Trophoblast cell (in vitro differentiated cells and primary cell): Measurements from ENCODE around the gene KBTBD12.
"Not testable (repeated sequence)": the region's sequence is repeated elsewhere in the genome, so short reads cannot be mapped to it uniquely, and the experiment has no call there.

Experiments used
- DNase-seq, 2 donors: peaks; one replicate each; pipeline ENCODE4 v3.0.0-alpha.2; 2016
- H2AFZ ChIP-seq: 2 replicates; pipeline ENCODE4 v1.6.1; 2013; ENCODE audit warnings: low read length, moderate library complexity, mild to moderate bottlenecking; ENCODE audit not compliant: insufficient read depth, poor library complexity
- H2AK5ac ChIP-seq: 2 replicates; pipeline ENCODE4 v1.6.1; 2013; ENCODE audit warnings: mild to moderate bottlenecking, low read length
- H2BK120ac ChIP-seq: 2 replicates; pipeline ENCODE4 v1.6.1; 2013; ENCODE audit warnings: low read length, mild to moderate bottlenecking, moderate library complexity; ENCODE audit not compliant: insufficient read depth, poor library complexity
- H2BK12ac ChIP-seq: 2 replicates; pipeline ENCODE4 v1.6.1; 2013; ENCODE audit warnings: mild to moderate bottlenecking, low read length, moderate library complexity
- H2BK5ac ChIP-seq: 2 replicates; pipeline ENCODE4 v1.6.1; 2013; ENCODE audit warnings: low read length, low read depth, moderate library complexity, mild to moderate bottlenecking; ENCODE audit not compliant: poor library complexity
- H3K14ac ChIP-seq: 2 replicates; pipeline ENCODE4 v1.6.1; 2013; ENCODE audit warnings: mild to moderate bottlenecking, low read length
- H3K18ac ChIP-seq: 2 replicates; pipeline ENCODE4 v1.6.1; 2013; ENCODE audit warnings: mild to moderate bottlenecking, low read length
- H3K23ac ChIP-seq: 2 replicates; pipeline ENCODE4 v1.6.1; 2013; ENCODE audit warnings: low read length
- H3K27ac ChIP-seq: 2 replicates; pipeline ENCODE4 v1.5.1; 2013; ENCODE audit warnings: low read depth, mild to moderate bottlenecking, inconsistent platforms, low read length, moderate library complexity
- H3K27me3 ChIP-seq: 2 replicates; pipeline ENCODE4 v1.6.1; 2013; ENCODE audit warnings: inconsistent platforms, mild to moderate bottlenecking, low read length, moderate library complexity; ENCODE audit not compliant: insufficient read depth
- H3K36me3 ChIP-seq, 2 experiments: 1 replicate in 1 of 2; 2 replicates in 1 of 2; pipeline ENCODE4 v1.6.1; 2013; ENCODE audit warnings: low read length in 2 of 2, mild to moderate bottlenecking in 2 of 2, moderate library complexity in 1 of 2; ENCODE audit not compliant: insufficient read depth in 2 of 2, control insufficient read depth in 1 of 2
- H3K4ac ChIP-seq: 2 replicates; pipeline ENCODE4 v1.6.1; 2013; ENCODE audit warnings: low read depth, mild to moderate bottlenecking, low read length, moderate library complexity
- H3K4me1 ChIP-seq, 2 experiments: 1 replicate in 1 of 2; 2 replicates in 1 of 2; pipeline ENCODE4 v1.6.1; 2013; ENCODE audit warnings: low read length in 2 of 2, mild to moderate bottlenecking in 2 of 2, moderate library complexity in 1 of 2; ENCODE audit not compliant: insufficient read depth in 2 of 2, control insufficient read depth in 1 of 2
- H3K4me2 ChIP-seq: 2 replicates; pipeline ENCODE4 v1.6.1; 2013; ENCODE audit warnings: inconsistent platforms, mild to moderate bottlenecking, low read length, moderate library complexity
- H3K4me3 ChIP-seq: 2 replicates; pipeline ENCODE4 v1.5.1; 2013; ENCODE audit warnings: mild to moderate bottlenecking, low read depth, low read length, inconsistent platforms
- H3K79me1 ChIP-seq: one replicate; pipeline ENCODE4 v1.6.1; 2013; ENCODE audit warnings: low read length
- H3K79me2 ChIP-seq: 2 replicates; pipeline ENCODE4 v1.6.1; 2013; ENCODE audit warnings: low read length, mild to moderate bottlenecking; ENCODE audit not compliant: control insufficient read depth, insufficient read depth, poor library complexity
- H3K9ac ChIP-seq: 2 replicates; pipeline ENCODE4 v1.6.1; 2013; ENCODE audit warnings: mild to moderate bottlenecking, low read length
- H3K9me3 ChIP-seq: 2 replicates; pipeline ENCODE4 v1.6.1; 2013; ENCODE audit warnings: low read depth, mild to moderate bottlenecking, control low read depth, inconsistent platforms, low read length; ENCODE audit not compliant: insufficient read depth
- H4K12ac ChIP-seq: 2 replicates; pipeline ENCODE4 v1.6.1; 2013; ENCODE audit warnings: low read depth, mild to moderate bottlenecking, low read length, moderate library complexity
- H4K8ac ChIP-seq: 2 replicates; pipeline ENCODE4 v1.6.1; 2013; ENCODE audit warnings: low read depth, mild to moderate bottlenecking, low read length, moderate library complexity
- H4K91ac ChIP-seq: one replicate; pipeline ENCODE4 v1.6.1; 2013; ENCODE audit warnings: low read depth, mild to moderate bottlenecking, low read length, moderate library complexity
- WGBS: extraction: QIAGEN DNeasy Blood & Tissue Kit; methylation state at CpG from one replicate; pipeline ENCODE4 v1.1.7; 2013; ENCODE audit warnings: missing lambda C conversion rate; ENCODE audit not compliant: insufficient read length, insufficient coverage; ENCODE audit errors: extremely low coverage; 5-methylcytosine and 5-hydroxymethylcytosine counted together

The KBTBD12 gene

DNA sequence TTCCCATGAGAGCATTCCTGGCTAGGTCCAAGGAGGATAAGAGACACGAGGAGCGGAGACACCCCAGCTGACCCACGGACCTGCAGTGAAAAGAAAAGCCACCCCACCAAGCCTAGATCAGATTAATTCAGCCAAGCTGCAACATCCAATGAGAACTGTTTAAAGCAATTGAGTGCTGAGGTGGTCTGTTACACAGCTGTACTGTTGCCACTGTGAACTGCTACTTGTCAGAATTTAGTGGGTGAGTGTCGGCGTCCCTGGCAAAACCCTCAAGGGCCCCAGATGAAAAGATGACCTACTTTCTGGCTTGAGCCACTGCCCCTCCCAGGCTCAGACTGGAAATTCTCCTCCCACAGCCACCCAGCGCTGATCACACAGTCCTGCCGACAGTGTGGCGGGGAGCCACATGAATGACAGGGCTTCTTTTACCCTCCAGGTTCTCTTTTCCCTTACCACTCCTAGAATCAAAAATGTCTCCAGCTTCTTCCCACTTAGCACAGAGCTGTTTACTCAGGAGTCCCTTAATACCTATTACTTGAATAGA lies 26.4 kb upstream of the KBTBD12 start:
- Histone ChIP-seq H3K4me3 (no peak overlapping the region), H3K27ac (no peak overlapping the region), H4K91ac (no peak overlapping the region), H3K4me1 (peaks cover 4 to 6% of the 10 kb centered on the region in 2 experiments), H4K12ac (no peak overlapping the region), H3K4ac (no peak overlapping the region), H3K79me2 (no peaks in the 10 kb centered on the region), H3K14ac (no peak overlapping the region), H3K79me1 (no peaks in the 10 kb centered on the region), H2BK12ac (no peak overlapping the region), H3K18ac (no peak overlapping the region), H3K27me3 (no peaks in the 10 kb centered on the region), H2AK5ac (no peak overlapping the region), H3K36me3 (no peaks in the 10 kb centered on the region), H2BK5ac (no peak overlapping the region), H2AFZ (no peak overlapping the region), H3K4me2 (no peak overlapping the region), H3K9ac (no peak overlapping the region), H2BK120ac (no peak overlapping the region), H3K23ac (no peak overlapping the region), H3K9me3 (peaks cover 6% of the 10 kb centered on the region), H4K8ac (no peak overlapping the region)
- no CpG with 5 or more reads among the region's 8 CpGs for WGBS
- DNase-seq, result peak in 1 of 2 donors; percentile 12

DNA sequence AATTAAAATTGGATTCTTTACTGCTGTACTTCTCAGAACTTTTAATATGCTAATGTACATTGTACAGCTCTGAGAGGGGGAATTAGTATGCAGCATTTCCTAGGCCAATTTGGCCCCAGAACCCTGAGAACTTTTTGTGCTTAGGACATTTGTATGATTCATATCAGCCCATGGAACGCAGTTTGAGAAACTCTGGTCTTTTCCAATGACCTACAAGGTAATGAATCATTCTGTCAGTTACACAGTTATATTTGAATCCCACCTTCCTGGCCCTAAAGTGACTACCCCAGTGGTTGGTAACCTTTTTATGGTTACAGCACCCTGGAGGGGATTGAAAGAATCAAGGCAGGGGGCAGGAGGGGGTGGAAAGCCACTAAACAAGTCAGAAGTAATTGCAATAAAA lies 25.6 kb upstream of the KBTBD12 start:
- Histone ChIP-seq H4K12ac (no peak overlapping the region), H4K8ac (no peak overlapping the region), H3K9me3 (peaks cover 6% of the 10 kb centered on the region), H3K27ac (no peak overlapping the region), H3K36me3 (no peaks in the 10 kb centered on the region), H3K79me2 (no peaks in the 10 kb centered on the region), H4K91ac (no peak overlapping the region), H2BK120ac (no peak overlapping the region), H3K23ac (no peak overlapping the region), H3K18ac (no peak overlapping the region), H2BK5ac (no peak overlapping the region), H3K79me1 (no peaks in the 10 kb centered on the region), H3K4me1 (peaks cover 4 to 6% of the 10 kb centered on the region in 2 experiments), H2AK5ac (no peak overlapping the region), H2AFZ (no peak overlapping the region), H3K4me2 (no peak overlapping the region), H2BK12ac (no peak overlapping the region), H3K9ac (no peak overlapping the region), H3K14ac (no peak overlapping the region), H3K4me3 (no peak overlapping the region), H3K27me3 (no peaks in the 10 kb centered on the region), H3K4ac (no peak overlapping the region)
- DNase-seq, result peak; percentile 73 to 85
- no CpG with 5 or more reads among the region's 1 CpG for WGBS

DNA sequence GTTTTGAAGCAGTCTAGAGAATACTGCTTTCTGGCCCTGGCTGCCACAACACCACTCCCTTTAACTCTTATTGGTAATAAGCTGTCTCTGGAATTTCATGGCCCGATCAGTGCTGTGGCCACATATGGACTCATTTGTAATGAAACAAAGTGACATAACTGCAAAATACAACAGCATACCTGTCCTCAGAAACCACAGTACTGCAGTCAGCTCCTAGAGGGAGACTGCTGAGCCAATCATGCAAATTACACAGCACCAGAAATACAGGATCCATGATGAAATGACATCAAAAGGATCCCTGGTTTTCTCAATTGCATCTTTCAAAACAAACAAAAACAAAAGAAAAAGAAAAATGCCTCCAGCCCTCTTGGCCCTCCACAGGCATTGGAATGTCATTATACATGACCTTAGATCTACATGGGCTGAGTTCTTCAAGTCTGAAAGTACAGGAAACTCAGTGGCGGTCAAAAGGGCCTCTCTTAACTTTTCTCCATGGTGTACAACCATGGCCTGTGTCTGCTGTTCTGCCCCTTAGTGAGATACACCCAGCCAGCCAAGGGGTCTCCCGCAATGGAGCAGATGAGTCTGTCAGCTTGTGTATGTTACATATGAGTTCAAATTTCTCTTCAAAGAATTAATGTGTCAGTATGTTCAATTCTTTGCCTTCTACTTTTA lies 24.9 kb upstream of the KBTBD12 start:
- Histone ChIP-seq H3K79me1 (no peaks in the 10 kb centered on the region), H3K9me3 (peaks cover 6% of the 10 kb centered on the region), H3K36me3 (no peaks in the 10 kb centered on the region), H3K4me3 (no peak overlapping the region), H2BK5ac (peak overlapping the region; percentile 43), H4K8ac (no peak overlapping the region), H3K14ac (no peak overlapping the region), H2AFZ (no peak overlapping the region), H3K18ac (no peak overlapping the region), H2AK5ac (no peak overlapping the region), H2BK12ac (no peak overlapping the region), H4K12ac (no peak overlapping the region), H2BK120ac (no peak overlapping the region), H3K27me3 (no peaks in the 10 kb centered on the region), H3K9ac (no peak overlapping the region), H3K79me2 (no peaks in the 10 kb centered on the region), H3K4me1 (peaks cover 4 to 6% of the 10 kb centered on the region in 2 experiments), H3K23ac (no peak overlapping the region), H3K4me2 (no peak overlapping the region), H3K27ac (peak overlapping the region; percentile 64), H4K91ac (peak overlapping the region; percentile 67), H3K4ac (no peak overlapping the region)
- WGBS, result no CpG with 5 or more reads among the region's 3 CpGs
- DNase-seq, result peak; percentile 71 to 96

DNA sequence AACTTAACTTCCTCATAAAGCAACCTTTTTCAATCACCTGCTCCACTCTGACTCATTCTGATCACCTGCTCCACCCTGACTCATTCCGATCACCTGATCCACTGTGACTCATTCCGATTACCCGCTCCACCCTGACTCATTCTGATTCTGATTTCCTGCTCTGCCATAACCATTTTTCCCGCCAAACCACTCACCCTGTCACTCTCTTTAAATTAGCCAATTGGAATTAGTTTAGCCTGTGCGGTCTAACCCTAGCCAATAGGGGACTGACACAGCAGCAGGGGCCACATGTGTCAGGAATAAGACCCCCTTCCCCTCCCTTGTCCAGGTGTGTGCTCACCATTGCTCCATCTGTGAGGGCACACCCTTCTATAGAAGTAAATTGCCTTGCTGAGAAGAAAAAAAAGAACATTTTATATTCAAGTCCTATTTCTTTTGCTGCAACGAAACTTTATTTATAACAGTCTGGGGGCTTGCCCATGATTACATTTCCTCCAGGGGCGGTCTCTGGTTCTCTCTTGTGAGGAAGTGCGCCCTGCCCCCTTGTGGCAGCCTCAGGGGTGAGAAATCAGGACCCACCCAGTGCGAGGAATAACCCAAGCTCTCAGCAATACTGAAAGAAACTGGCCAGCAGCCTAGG lies 24.3 kb upstream of the KBTBD12 start:
- not testable (repeated sequence) for H4K8ac ChIP-seq, H2BK5ac ChIP-seq, H2BK120ac ChIP-seq, H3K79me2 ChIP-seq, H3K18ac ChIP-seq, H3K27me3 ChIP-seq, H3K4me3 ChIP-seq, H2AK5ac ChIP-seq, H3K14ac ChIP-seq, H2AFZ ChIP-seq, H2BK12ac ChIP-seq, H3K36me3 ChIP-seq, H3K9me3 ChIP-seq, H4K91ac ChIP-seq, H3K4me1 ChIP-seq, H3K4ac ChIP-seq, H4K12ac ChIP-seq, H3K27ac ChIP-seq, H3K9ac ChIP-seq, H3K23ac ChIP-seq, H3K4me2 ChIP-seq, H3K79me1 ChIP-seq
- WGBS, result no CpG with 5 or more reads among the region's 9 CpGs
- peak; percentile 77 to 81 for DNase-seq
